PC-3 (cell line): ENCODE measurements around the gene UQCRH. TPM values are rescaled to one million over a fixed set of nuclear protein-coding genes. Genes with fewer than 3 reads are reported as not detected.

ENCODE experiments used
- ATAC-seq: fragments of 200-7000 bp; cut with Tn5 transposase; 2 replicates; pipeline ENCODE4 v1.9.1; 2020; ENCODE audit warnings: mild to moderate bottlenecking, moderate library complexity
- BruUV-seq: library from RNA; stranded (reverse); fragments of 400-500 nt; replicated peaks from 2 replicates; lab custom pipeline; 2021; lab: Mats Ljungman, UMichigan
- CTCF ChIA-PET: fragments of 300-600 bp; sonication (Branson Sonifier 250); formaldehyde crosslinking; loops from one replicate; lab custom pipeline; 2022; ENCODE audit warnings: antibody characterized with exemption; lab: Charles Lee
- POLR2A ChIA-PET: fragments of 300-600 bp; sonication (Branson Sonifier 250); formaldehyde crosslinking; loops from one replicate; lab custom pipeline; 2022; ENCODE audit warnings: antibody characterized with exemption; ENCODE audit not compliant: unreplicated experiment; lab: Charles Lee
- DNase-seq: peaks from one replicate; pipeline ENCODE4 v3.0.0-alpha.2; 2015
- H2AFZ ChIP-seq: fragments of 300-600 bp; sonication (generic); 2 replicates; pipeline ENCODE4 v1.6.0; 2016; ENCODE audit warnings: antibody characterized with exemption, low read length
- H3F3A ChIP-seq: fragments of 300-600 bp; sonication (generic); one replicate; pipeline ENCODE4 v1.6.0; 2017; ENCODE audit warnings: antibody characterized with exemption, low read length, control low read depth, mild to moderate bottlenecking; ENCODE audit not compliant: unreplicated experiment
- H3K27ac ChIP-seq: fragments of 300-600 bp; sonication (generic); 2 replicates; pipeline ENCODE4 v1.5.1; 2016; ENCODE audit warnings: mild to moderate bottlenecking, low read length
- H3K27me3 ChIP-seq: fragments of 300-600 bp; sonication (generic); 2 replicates; pipeline ENCODE4 v1.6.1; 2016; ENCODE audit warnings: low read length, mixed read lengths
- H3K36me3 ChIP-seq: fragments of 300-600 bp; sonication (generic); 2 replicates; pipeline ENCODE4 v1.6.1; 2016; ENCODE audit warnings: low read depth, mixed run types, low read length, mixed read lengths
- H3K4me1 ChIP-seq: fragments of 300-600 bp; sonication (generic); 2 replicates; pipeline ENCODE4 v1.5.1; 2016; ENCODE audit warnings: low read length; ENCODE audit not compliant: insufficient read depth
- H3K4me2 ChIP-seq: fragments of 300-600 bp; sonication (generic); 2 replicates; pipeline ENCODE4 v1.6.0; 2016; ENCODE audit warnings: low read length
- H3K4me3 ChIP-seq: fragments of 300-600 bp; sonication (generic); 2 replicates; pipeline ENCODE4 v1.5.1; 2016; ENCODE audit warnings: mild to moderate bottlenecking, low read length, mixed read lengths
- H3K79me2 ChIP-seq: fragments of 300-600 bp; sonication (generic); 2 replicates; pipeline ENCODE4 v1.6.1; 2017; ENCODE audit warnings: low read length, mixed read lengths
- H3K9ac ChIP-seq: fragments of 300-600 bp; sonication (generic); 2 replicates; pipeline ENCODE4 v1.6.0; 2016; ENCODE audit warnings: mild to moderate bottlenecking, low read length
- H3K9me2 ChIP-seq: fragments of 300-600 bp; sonication (generic); replicated peaks from 2 replicates; pipeline ENCODE4 v1.6.1; 2016; ENCODE audit warnings: mixed run types, low read length, mixed read lengths
- H3K9me3 ChIP-seq: fragments of 300-600 bp; sonication (generic); 2 replicates; pipeline ENCODE4 v1.6.1; 2016; ENCODE audit warnings: low read length, mixed read lengths
- H4K20me1 ChIP-seq: fragments of 300-600 bp; sonication (generic); 2 replicates; pipeline ENCODE4 v1.6.1; 2016; ENCODE audit warnings: low read length, mixed read lengths
- EZH2 ChIP-seq: fragments of 300-600 bp; sonication (generic); IDR thresholded peaks from one replicate; pipeline ENCODE4 v1.6.1; 2017; ENCODE audit warnings: antibody characterized with exemption, mild to moderate bottlenecking, low read length; ENCODE audit not compliant: unreplicated experiment
- EZH2phosphoT487 ChIP-seq: fragments of 300-600 bp; sonication (generic); IDR thresholded peaks from 2 replicates; pipeline ENCODE4 v1.6.1; 2018; ENCODE audit warnings: mild to moderate bottlenecking, antibody characterized with exemption, low read length, borderline replicate concordance
- intact Hi-C: fragments of 100-400 bp; cut with micrococcal nuclease; formaldehyde crosslinking; loops from 2 replicates; pipeline ENCODE4 v1.9.0; 2023
- total RNA-seq: library from RNA; depleted of rRNA; stranded (reverse); fragments of >200 nt; gene quantifications from 2 replicates; pipeline ENCODE4 v1.2.3, GENCODE V29; 2014
- TF ChIP-seq, protein P1 (sequence below): fragments of 300-600 bp; sonication (generic); conservative IDR thresholded peaks from 2 replicates; pipeline ENCODE4 v1.5.1; 2017; ENCODE audit warnings: antibody characterized with exemption, low read depth, mild to moderate bottlenecking, low read length

Gene UQCRH
- total RNA-seq, 1 experiment from 2014 or later = 885 TPM

- ChIA-PET POLR2A (no interaction called here), CTCF (no interaction called here)
- BruUV-seq = no TSS peak
- DNase-seq = no peak
- H3K27ac ChIP-seq = no peak overlapping the region
- no peaks in the 10 kb centered on the region for H4K20me1 ChIP-seq
- intact Hi-C loops = no loop called here
- no peak overlapping the region for H3K4me3 ChIP-seq
- peaks cover 85% of the 10 kb centered on the region for H3K36me3 ChIP-seq
- no peaks in the 10 kb centered on the region for H3K27me3 ChIP-seq
- H2AFZ ChIP-seq = no peak overlapping the region
- no peaks in the 10 kb centered on the region for H3K4me1 ChIP-seq
- H3K9ac ChIP-seq = no peak overlapping the region
- no peaks in the 10 kb centered on the region for H3K9me3 ChIP-seq
- no peaks in the 10 kb centered on the region for H3K79me2 ChIP-seq
- H3F3A ChIP-seq = no peaks in the 10 kb centered on the region
- no peaks in the 10 kb centered on the region for H3K9me2 ChIP-seq
- ATAC-seq = no peak
- TF ChIP-seq, protein P1, sequence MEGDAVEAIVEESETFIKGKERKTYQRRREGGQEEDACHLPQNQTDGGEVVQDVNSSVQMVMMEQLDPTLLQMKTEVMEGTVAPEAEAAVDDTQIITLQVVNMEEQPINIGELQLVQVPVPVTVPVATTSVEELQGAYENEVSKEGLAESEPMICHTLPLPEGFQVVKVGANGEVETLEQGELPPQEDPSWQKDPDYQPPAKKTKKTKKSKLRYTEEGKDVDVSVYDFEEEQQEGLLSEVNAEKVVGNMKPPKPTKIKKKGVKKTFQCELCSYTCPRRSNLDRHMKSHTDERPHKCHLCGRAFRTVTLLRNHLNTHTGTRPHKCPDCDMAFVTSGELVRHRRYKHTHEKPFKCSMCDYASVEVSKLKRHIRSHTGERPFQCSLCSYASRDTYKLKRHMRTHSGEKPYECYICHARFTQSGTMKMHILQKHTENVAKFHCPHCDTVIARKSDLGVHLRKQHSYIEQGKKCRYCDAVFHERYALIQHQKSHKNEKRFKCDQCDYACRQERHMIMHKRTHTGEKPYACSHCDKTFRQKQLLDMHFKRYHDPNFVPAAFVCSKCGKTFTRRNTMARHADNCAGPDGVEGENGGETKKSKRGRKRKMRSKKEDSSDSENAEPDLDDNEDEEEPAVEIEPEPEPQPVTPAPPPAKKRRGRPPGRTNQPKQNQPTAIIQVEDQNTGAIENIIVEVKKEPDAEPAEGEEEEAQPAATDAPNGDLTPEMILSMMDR = no peak
- no peak for TF ChIP-seq EZH2
- TF ChIP-seq EZH2phosphoT487 = no peak
- H3K4me2 ChIP-seq = no peak overlapping the region
These were observed 34.9 kb upstream of the UQCRH start for GRCh38 chr1:46268578-46268977.

DNA sequence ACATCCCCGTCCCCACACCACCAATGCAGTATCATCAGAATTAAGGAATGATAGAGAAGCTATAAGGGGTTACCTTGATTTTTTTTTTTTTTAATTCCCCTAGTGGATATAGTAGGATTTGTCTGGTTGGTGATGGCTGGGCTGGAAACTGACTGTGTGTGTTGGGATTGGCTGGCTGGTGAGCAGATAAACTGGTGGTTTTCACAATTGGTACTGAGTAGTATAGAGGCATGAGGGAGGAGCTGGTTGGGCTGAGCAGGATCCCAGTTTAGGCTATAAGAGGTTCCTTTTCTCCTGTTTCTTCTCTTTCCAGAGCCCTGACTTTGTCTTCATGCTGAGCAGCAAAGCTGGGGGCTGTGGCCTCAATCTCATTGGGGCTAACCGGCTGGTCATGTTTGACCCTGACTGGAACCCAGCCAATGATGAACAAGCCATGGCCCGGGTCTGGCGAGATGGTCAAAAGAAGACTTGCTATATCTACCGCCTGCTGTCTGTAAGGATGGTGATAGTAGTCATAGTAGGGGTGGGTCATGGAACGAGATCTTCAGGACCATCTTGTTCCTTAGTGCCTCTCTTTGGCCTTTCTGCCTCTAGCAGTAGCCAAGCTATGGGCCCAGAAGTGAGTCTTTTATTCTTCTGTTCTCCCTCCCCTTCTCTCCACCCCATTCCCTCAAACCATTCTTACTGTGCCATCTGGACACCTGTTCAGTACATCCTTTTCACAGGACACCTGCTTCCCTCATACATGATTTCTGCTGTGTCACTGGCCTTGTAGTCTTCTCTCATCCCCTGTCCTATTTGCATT lies 29.1 kb upstream of the UQCRH start:
- CTCF ChIA-PET = interaction anchor here (0.7 to 1.5 kb wide), 2 partner anchors 30 to 95 kb away, joined by 3 read pairs; no protein-coding TSS in a partner anchor
- ATAC-seq = peak; percentile 20

More for the DNA sequence above, 29.1 kb upstream of the UQCRH start:
- Histone ChIP-seq H4K20me1 (no peaks in the 10 kb centered on the region), H2AFZ (no peak overlapping the region), H3K4me1 (peaks cover 8% of the 10 kb centered on the region; the same call in 1 of the 2 replicates), H3K9me2 (no peaks in the 10 kb centered on the region), H3K36me3 (peaks cover 78% of the 10 kb centered on the region), H3K9me3 (no peaks in the 10 kb centered on the region), H3K27me3 (no peaks in the 10 kb centered on the region), H3K27ac (no peak overlapping the region), H3K4me2 (no peak overlapping the region), H3K79me2 (no peaks in the 10 kb centered on the region), H3F3A (no peaks in the 10 kb centered on the region), H3K9ac (no peak overlapping the region), H3K4me3 (no peak overlapping the region)
- POLR2A ChIA-PET = no interaction called here
- DNase-seq = no peak
- BruUV-seq = no TSS peak
- intact Hi-C loops = no loop called here
- TF ChIP-seq EZH2 (no peak), EZH2phosphoT487 (no peak)
- TF ChIP-seq, protein P1 = no peak
